SU-DHL-6 (cell line): ENCODE results near the gene ACAD11.

Experiments
- EZH2phosphoT487 ChIP-seq: fragments of 200-600 bp; sonication (generic), shearing (Covaris generic); conservative IDR thresholded peaks from 2 replicates; pipeline ENCODE4 v1.6.1; 2018; ENCODE audit warnings: mild to moderate bottlenecking, antibody characterized with exemption, low read length, moderate library complexity, mixed read lengths
- TF ChIP-seq, protein P1 (sequence below): fragments of 200-600 bp; sonication (generic); IDR thresholded peaks from one replicate; pipeline ENCODE4 v1.5.1; 2017; ENCODE audit warnings: antibody characterized with exemption, mild to moderate bottlenecking, low read length, moderate library complexity; ENCODE audit not compliant: insufficient read depth, poor library complexity, severe bottlenecking

DNA sequence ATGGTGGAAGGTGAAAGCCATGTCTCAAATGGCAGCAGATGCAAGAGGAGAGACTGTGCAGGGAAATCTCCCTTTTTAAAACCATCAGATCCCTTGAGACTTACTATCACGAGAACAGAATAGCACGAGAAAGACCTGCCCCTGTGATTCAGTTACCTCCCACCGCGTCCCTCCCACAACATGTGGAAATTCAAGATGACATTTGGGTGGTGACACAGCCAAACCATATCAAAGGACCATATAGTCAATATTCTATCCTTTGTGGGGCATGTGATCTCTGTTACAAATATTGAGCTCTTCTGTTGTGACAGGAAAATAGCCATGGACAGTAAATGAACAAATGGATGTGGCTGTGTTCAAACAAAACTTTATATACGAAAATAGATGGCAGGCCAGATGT lies 139.7 kb downstream of the ACAD11 start:
- TF ChIP-seq, protein P1, sequence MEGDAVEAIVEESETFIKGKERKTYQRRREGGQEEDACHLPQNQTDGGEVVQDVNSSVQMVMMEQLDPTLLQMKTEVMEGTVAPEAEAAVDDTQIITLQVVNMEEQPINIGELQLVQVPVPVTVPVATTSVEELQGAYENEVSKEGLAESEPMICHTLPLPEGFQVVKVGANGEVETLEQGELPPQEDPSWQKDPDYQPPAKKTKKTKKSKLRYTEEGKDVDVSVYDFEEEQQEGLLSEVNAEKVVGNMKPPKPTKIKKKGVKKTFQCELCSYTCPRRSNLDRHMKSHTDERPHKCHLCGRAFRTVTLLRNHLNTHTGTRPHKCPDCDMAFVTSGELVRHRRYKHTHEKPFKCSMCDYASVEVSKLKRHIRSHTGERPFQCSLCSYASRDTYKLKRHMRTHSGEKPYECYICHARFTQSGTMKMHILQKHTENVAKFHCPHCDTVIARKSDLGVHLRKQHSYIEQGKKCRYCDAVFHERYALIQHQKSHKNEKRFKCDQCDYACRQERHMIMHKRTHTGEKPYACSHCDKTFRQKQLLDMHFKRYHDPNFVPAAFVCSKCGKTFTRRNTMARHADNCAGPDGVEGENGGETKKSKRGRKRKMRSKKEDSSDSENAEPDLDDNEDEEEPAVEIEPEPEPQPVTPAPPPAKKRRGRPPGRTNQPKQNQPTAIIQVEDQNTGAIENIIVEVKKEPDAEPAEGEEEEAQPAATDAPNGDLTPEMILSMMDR, result no peak
- no peak for TF ChIP-seq EZH2phosphoT487
